Heart right ventricle (tissue), 16 donors: ENCODE results near the gene DDX4. TPM values are rescaled to one million over a fixed set of nuclear protein-coding genes. Genes with fewer than 3 reads are reported as not detected.

Experiments used
- ATAC-seq, 8 donors: fragments of 200-7000 bp; cut with Tn5 transposase; one replicate each; pipeline ENCODE4 v1.9.1; 2020; ENCODE audit warnings: mild to moderate bottlenecking in 8 of 8, moderate library complexity in 8 of 8, moderate number of reproducible peaks in 1 of 8
- DNase-seq, 2 donors: peaks; one replicate each; pipeline ENCODE4 v3.0.0-alpha.2; 2020
- H3K27ac ChIP-seq, 10 donors: fragments of 200-600 bp; sonication (generic) in 2 of 10; one replicate each; pipeline versions ENCODE4 v1.5.0 to v1.8.0; 2020 to 2022; ENCODE audit warnings: mild to moderate bottlenecking in 3 of 10
- H3K27me3 ChIP-seq, 7 donors: fragments of 200-600 bp; one replicate each; pipeline ENCODE4 v1.8.0; 2021 to 2022; ENCODE audit warnings: mild to moderate bottlenecking in 2 of 7
- H3K36me3 ChIP-seq, 9 donors: fragments of 200-600 bp; sonication (generic) in 1 of 9; one replicate each; pipeline versions ENCODE4 v1.5.0 to v1.8.0; 2020 to 2022; ENCODE audit warnings: mild to moderate bottlenecking in 2 of 9
- H3K4me1 ChIP-seq, 9 donors: fragments of 200-600 bp; sonication (generic) in 1 of 9; one replicate each; pipeline versions ENCODE4 v1.5.0 to v1.8.0; 2020 to 2022; ENCODE audit warnings: mild to moderate bottlenecking in 4 of 9
- H3K4me3 ChIP-seq, 10 donors: fragments of 200-600 bp; sonication (generic) in 2 of 10; one replicate each; pipeline versions ENCODE4 v1.5.0 to v1.8.0; 2020 to 2022; ENCODE audit warnings: mild to moderate bottlenecking in 7 of 10, moderate library complexity in 2 of 10
- H3K9me3 ChIP-seq, 11 donors: fragments of 200-600 bp in 10 of 11; sonication (generic) in 2 of 11; one replicate each; pipeline versions ENCODE4 v1.5.0 to v1.8.0; 2013 to 2022; ENCODE audit warnings: mild to moderate bottlenecking in 2 of 11, control low read depth in 1 of 11, moderate library complexity in 1 of 11
- CTCF ChIP-seq, 9 donors: fragments of 200-600 bp; sonication (generic) in 2 of 9; IDR thresholded peaks; one replicate each; pipeline versions ENCODE4 v1.5.0 to v1.8.0; 2021 to 2022; ENCODE audit warnings: antibody characterized with exemption in 9 of 9, mild to moderate bottlenecking in 5 of 9, moderate library complexity in 1 of 9
- WGBS, 2 donors: extraction: QIAGEN DNeasy Blood & Tissue Kit; methylation state at CpG; one replicate each; pipeline ENCODE4 v1.1.7; 2013; ENCODE audit warnings: inconsistent platforms in 1 of 2; 5-methylcytosine and 5-hydroxymethylcytosine counted together
- intact Hi-C, 10 donors: fragments of 100-400 bp; cut with DNase I; formaldehyde crosslinking; loops; one replicate each; pipeline versions ENCODE4 v1.11.1 to v1.14.2; 2022
- polyA plus RNA-seq, 2 donors: library from polyadenylated mRNA; stranded (reverse); fragments of 200-250 nt; gene quantifications; one replicate each; pipeline ENCODE4 v1.2.3, GENCODE V29; 2013
- total RNA-seq, 10 donors: library from RNA; stranded (reverse); fragmentation: NEBNext Ultra II Directional in 3 of 10; extraction: Animal tissue kit (Norgen Biotek cat#: 25700) in 3 of 10; gene quantifications; one replicate each; pipeline versions ENCODE4 v1.2.1 to v1.2.4, GENCODE V29; 2021 to 2023
- donor health status: Arrhythmogenic right ventricular cardiomyopathy.
- donor health status: ischemic (EF 13 %, LVEDD 7.1; RV severe dilation, severe dysfunction).
- donor health status: healthy with polysubstance abuse.
- donor health status: DM: no; HTN: yes; CAD: no.
- donor health status: DM: no; HTN: no; CAD: no.
- donor health status: ischemic (EF 25% LVEDD 6.9; RV normal size, moderate dysfunction).
- donor health status: ischemic (EF 25% LVEDD 5.7; RV mildly dilated, moderate dysfunction).
- donor health status: healthy.
- donor health status: DM: yes; HTN: yes; CAD: no.
- donor health status: Ischemic cardiomyopathy.
- donor health status: ischemic (EF 35%, LVEDD 5.7; RV mildly dilated, moderate dysfunction).
- donor health status: nonischemic (EF 11% LVEDD 7.7; RV severe dilation, severe dysfunction).
- donor health status: DM: yes; HTN: yes; CAD: no.
- donor health status: PGD.
- donor health status: ischemic (EF 29% LVEDD 5.4; RV normal size, mild dysfunction).
- donor health status: nonischemic (EF 23%, LVEDD 6.1; RV moderate dilation, normal function).

DDX4 gene
- total and polyA plus RNA-seq, 12 donors: not detected

- 88 to 94% methylated on average over 8 of the region's 8 CpGs for WGBS, 2 donors
- TF ChIP-seq CTCF (IDR thresholded peaks at IDR 0.05): no peak
- ATAC-seq (no peak), DNase-seq (no peak)
- no peaks in the 10 kb centered on the region for H3K36me3 ChIP-seq
- peaks cover 0 to 24% (median 0%) of the 10 kb centered on the region in 9 donors for H3K4me1 ChIP-seq
- no peaks in the 10 kb centered on the region for H3K9me3 ChIP-seq
- no peaks in the 10 kb centered on the region for H3K27me3 ChIP-seq
- intact Hi-C loops: no loop called here
- H3K27ac ChIP-seq: no peak overlapping the region
- H3K4me3 ChIP-seq: no peak overlapping the region
Measured at GRCh38 chr5:55866485-55866884, 128.6 kb downstream of the DDX4 start.

Other genes starting within 250 kb of the DDX4 start
- gene PLPP1, start 203.1 kb upstream of the DDX4 start, total RNA-seq: 100 to 1,000 TPM in 1 of 10 donors, 10 to 100 TPM in 9; 58.7 to 111 (median 75.4) TPM
- gene PLPP1, start 203.1 kb upstream of the DDX4 start, polyA plus RNA-seq: 100 to 1,000 TPM in 1 of 2 donors, 10 to 100 TPM in 1; 90.2 to 110 TPM
- 1 to 10 TPM; 5.2 to 9.1 (median 6.8) TPM for gene SLC38A9, start 25.7 kb upstream of the DDX4 start, total RNA-seq
- 1 to 10 TPM; 3.6 to 9.7 TPM for gene SLC38A9, start 25.7 kb upstream of the DDX4 start, polyA plus RNA-seq
- gene IL31RA, start 113.3 kb downstream of the DDX4 start, total RNA-seq: 1 to 10 TPM in 4 of 10 donors, under 1 TPM in 3, not detected in 3; 0.21 to 1.6 (median 1.3) TPM
- gene IL31RA, start 113.3 kb downstream of the DDX4 start, polyA plus RNA-seq: under 1 TPM; 0.06 to 0.22 TPM